ENCODE data around the gene SHROOM3.

SHROOM3 gene

DNA sequence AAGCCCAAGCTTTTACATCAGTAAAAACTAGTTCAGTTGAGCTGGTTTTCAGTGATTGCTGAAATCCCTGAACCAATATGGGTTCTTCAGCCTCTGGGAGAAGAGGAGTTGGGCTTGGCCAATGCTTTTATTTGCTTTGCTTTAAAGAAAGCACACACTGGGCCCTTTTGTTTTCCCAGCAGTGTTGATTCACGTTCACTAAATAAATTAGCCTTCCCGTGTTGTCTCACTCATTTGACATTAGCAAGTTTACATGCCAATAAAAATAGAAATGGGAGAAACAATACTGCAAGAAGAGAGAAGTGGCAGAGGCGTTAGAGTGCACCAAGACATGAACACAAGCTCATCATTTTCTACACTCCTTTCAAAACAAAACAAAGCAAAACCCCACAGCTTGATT lies 136.2 kb downstream of the SHROOM3 start:
- no peak for DNase-seq

DNA sequence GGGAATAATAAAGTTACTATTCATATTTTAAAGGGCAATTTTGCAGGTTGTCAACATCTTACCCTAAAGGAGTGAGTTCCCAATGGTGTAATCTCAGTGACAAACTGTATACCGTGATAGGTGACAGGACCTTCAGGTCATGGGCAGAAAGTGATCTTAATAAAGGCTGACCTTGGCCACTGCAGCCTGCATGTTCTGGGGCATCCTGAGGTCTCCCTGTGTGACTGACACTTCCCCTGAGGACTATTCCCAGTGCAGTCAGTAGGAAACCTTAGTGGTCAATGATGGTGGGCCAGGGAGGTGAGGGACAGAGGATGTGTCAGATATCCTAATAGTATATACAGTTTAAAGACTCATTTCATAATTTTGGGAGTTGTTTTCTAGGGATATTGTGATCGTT lies 137.2 kb downstream of the SHROOM3 start:
- no peak for DNase-seq

DNA sequence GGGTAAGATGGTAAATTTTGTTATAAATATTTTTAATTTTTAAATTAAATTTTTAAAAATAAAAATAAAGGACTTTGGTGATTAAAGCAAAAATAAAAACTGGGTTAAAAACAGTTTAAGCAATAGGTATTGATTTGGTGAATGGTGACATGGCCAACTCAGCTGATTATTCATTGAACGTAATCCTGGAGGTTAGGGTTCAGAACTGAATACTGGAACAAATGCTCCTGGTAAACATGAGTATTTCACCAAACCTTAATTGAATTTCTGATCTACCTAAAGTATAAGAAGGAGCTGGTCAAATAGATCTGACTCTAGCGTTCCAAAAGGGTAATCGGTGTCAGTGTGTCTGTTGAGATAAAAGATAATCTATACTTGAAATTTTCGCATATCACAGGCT lies 141.8 kb downstream of the SHROOM3 start:
- no peak for DNase-seq

DNA sequence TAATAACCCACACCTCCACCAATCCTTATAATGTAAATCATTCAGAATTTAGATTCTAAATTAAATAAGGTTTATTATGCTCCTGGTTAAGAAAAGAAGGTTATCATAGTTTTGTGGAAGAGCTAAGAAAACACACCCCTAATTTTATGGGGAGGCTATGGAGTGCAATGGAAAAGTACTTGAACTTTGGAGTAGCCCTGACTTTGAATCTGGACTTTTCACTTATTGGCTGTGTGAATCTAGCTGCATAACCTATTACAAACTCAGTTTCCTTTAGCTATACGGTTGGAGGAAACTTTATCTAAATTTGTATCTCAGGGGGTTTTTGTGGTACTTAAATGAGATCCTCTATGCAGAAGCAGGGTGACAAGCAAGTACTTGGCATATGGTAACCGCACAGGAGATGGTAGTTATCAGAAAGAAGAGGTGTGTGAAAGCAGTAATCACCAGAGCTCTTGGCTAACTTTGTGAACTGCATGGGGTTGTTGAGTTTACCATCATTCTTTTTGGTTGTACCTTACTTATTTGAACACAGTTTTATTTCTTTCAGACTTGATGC lies 143.1 kb downstream of the SHROOM3 start:
- no peak for DNase-seq

DNA sequence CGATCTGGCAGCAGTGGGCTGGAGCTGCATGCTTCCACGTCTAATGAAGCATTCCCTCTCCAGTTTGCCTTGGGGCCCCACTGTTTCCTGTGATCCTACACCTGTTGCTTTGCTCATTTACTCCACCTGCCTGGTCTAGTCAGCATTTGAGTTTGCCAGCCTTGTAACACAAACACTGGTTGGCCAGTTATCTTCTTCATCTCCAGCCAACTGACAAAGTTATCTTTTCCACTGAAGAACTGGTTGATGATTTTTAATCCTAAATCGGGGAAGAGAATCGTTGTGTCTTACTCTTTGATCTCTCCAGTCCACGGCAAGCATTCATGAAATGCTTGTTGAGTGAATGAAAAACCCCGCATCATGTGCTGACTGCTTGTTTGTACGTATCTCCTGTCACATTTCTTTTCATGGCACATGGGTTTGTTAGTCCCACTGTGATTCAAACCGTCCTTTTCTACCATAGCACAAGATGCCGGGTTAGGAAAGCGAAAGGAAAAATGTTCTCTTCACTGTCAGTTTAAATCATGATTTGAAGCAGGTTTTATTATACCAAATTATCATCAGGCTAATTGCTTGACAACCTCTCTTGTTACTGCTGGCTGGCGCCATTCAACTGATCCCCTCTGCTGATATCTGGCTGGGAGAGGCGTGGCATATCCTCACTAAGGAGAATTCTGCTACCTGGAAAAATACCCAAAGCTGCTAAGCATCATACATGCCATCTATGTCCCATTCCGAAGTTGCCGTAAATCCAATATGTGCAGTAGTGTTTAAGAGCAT lies 144.8 kb downstream of the SHROOM3 start:
- DNase-seq, result no peak

DNA sequence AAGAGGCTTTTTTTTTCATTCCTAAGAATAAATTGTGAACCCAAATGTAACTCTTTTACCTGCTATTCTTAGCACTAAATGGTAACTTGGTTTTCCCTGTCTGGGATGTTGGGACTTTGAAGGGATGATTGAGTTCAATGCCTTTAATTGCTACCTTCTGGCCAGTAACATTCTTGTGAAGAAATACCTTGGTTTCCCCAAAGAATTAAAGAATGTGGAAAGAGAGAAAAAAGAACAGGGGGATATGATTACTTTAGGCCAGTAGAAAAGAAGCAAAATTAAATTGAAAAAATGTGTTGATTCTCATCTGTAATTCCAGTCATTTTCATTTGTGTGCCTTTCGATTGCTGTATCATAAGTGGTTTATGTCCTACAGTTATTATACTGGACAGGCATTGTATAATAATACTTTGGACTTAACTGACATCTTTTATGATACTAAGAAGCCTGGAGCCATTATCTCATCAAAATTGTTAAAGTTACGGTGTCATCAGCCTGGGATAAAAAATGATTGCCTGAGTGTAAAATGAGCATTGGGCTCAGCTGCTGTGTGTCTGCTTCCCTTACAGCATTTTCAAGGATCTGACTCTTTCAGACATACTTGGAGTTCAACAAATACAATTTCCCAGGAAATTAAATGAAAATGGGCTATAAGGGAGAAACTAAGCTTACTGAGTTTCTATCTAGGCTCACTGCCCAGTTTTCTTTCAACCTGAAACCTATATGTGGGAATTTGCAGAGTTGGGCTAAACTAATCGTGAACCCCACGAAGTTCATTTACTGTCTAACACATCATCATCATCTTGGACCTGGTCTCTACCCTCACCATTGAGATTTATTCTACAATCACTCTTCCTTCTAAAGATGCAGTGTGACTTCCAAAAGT lies 146.3 kb downstream of the SHROOM3 start:
- no peak for DNase-seq

DNA sequence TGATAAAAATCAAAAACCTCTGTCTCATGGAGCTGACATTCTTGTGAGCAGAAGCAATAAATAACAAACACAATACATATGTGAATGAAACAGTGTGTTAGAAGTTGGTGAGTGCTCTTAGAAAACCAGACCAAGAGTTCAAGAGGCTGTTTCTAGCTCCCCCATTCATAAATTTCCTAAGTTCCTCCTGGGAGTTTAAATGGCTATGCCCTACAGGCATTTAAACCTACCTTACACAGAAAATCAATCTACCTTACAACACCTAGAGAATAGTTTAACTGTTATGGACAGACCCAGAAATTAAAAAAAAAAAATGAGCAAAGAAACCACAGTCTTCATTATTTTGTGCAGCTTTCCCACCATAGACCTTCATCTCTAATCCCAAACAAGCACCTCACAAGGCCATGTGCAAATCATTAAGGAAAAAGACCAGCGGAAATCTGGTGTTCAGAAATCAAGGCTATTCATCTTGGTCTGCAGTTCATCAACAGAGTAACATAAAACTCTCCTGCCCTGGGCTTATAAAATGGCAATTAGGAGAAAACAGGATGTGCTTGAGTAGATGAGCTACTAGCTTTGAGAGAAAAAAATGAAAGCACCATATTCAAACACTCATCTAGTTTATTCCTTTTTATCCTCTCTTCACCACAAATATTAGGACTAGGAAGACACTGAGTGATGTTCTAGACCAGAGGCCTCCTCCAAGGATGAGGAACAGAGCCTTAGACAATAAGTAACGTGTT lies 147.2 kb downstream of the SHROOM3 start:
- DNase-seq, result no peak

DNA sequence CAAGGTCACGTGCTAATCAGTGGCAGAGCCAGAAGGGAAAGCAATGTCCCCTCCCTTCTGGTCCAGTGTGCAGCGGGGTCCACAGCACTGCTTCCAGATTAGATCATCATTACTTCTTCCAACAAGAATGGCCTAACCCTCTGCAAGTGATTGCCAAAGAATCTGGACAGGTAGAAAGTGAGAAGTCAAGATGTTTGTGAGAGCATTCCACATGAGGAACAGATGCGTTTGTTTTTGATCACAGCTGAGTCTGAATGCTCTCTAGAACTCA lies 147.7 kb downstream of the SHROOM3 start:
- no peak for DNase-seq

DNA sequence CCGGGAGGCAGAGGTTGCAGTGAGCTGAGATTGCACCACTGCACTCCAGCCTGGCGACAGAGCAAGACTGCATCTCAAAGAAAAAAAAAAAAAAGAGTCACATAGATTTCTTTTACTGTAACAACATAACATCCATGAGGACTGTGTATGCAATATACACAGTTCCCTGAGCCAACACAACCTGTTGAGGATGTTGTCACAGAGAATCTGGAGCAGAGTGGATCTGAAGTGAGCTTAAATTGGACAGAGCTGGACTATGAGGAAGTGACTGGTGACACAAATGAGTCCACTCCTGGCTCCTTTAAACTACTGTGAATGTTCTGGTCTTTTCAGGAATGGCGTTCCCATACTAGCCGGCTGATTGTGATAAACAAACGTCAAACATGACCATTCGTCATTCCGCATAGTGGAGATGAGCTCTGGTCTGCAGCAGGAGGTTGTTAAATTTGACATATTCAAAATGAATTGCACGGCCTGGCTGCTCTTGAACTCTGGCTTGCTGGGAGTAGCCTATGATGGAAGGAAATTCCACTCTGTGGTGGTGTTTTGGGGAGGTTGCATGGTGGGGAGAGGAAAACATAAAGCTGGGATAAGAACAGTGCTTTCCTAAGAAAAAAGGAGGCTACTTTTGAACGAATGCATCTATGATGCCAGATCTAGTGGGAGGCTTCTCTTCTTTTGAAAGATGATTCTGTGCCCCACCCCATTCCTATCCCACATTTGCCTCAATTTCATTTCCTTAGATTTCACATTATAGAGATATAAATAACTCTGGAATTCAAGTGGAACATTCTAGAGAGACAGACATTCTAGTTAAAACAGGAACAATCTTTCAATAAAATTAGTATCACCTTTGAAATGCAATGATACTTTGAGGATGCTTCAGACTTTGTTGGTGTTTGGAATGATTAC lies 149.5 kb downstream of the SHROOM3 start:
- no peak for DNase-seq

DNA sequence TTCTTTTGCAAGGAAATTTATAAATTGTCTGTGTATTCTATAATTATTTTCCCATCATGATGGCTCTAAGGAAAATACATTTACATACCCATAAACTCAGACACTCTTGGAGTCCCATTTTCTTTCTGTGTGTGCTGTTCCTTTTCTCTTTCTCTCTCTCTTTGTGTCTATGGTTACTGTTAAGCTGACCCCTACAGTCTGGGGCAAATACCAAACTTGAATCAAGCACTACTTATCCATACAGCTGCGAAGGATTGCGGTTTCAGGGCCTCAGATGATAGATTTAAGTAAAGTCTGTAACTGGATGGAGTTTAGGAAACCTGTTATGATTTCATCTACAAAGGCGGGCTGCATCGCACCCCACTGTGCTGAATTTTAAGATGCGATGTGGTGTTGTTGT lies 150.2 kb downstream of the SHROOM3 start:
- no peak for DNase-seq

DNA sequence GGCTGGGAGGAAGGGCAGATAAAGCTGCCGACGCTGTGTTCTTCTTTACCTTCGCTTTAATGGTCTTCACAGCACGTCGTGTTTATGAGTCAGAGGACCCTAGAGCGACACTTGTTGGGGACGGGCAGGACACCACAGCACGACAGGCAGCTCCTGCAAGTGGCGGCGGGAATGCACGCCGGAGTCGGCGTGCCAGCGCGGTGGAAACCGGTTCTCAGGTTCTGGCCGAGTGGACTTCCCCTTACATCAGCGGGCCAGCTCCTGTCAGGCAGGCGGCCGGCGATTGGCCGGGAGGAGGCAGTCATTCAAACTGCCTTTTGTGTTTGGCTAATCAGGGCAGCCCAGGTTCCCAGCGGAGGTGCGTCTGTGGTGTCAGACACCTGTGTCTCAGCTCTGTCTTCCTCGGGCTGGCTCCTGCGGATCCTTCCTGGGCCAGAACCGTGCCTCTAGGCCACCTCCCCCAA lies 150.9 kb downstream of the SHROOM3 start:
- DNase-seq, result no peak

DNA sequence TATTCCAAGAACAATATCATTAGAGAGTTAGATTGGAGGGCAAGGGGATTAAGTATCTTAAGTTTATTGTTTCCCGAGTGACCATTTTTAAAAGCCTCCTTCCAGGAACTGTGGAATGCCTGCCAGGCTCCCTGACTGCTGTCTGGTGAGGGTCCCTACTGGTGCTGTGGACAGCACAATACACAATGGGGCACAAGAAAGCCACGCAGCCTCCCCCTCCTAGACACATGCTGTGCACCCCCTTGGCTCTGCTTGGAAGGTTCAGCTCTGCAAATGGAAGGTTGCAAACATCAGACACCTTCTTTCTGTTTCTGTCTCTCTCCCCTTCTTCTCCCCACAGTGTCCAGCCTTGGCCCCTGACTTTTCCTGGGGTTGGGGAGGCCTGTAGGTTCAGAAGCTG lies 153.2 kb downstream of the SHROOM3 start:
- no peak for DNase-seq

DNA sequence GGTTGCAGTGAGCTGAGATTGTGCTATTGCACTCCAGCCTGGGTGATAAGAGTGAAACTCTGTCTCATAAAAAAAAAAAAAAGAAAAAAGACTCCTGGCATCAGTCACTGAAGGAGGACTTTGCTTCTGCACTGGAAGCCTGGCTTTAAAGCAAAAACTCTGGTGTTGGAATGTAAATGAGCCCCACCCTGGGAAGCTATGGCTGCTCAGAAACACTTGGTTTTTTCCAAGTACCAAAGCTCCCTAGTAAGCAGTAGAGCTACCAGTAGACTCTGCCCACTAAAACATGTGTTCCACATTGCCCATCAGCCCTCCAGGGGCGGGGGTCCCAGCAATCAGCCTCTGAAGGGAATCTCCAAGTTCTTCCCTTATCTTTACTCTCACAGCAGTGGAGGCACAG lies 154.4 kb downstream of the SHROOM3 start:
- DNase-seq, result no peak

DNA sequence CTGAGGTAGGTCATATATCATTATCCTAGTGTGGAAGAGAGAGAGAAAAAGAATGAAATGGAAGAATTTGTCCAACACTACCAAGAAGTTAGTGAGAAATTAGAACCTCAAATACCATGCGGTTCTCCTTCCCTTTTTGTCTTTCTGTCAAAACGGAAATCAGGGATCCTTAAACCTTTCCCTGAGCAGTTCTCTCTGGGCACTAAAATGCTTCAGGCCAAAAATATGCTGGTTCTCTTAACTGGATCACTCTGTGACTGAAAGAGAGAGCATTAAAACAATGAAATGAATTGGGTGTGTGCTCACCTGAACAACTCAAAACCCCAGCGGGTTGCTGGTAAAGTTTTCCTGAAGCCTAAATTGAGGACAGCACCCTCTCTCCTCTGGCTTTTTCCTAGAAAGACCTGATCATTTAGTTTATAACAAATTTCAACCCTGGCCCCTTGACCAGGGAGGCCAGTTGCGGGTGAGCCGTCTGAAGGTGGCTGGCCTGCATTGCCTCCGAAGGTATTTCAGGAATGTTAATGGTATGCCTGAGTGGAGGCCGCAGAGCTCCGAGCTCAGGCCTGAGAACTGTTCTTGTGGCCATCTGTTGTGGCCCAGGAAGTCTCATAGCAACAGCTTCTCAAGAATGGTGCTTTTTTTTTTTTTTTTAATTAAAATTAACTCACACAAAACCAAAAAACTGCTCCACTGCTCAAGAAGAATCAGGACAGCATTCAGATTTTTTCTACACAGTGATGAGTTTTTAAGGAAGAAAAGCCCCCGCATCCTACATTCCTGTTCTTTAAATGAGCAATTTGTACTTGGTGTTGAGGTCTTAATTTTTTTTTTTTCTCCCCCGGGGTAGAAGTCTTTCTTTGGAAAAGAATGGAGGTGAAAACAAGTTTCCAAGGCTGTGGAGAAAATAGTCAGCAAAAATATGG lies 155.1 kb downstream of the SHROOM3 start:
- no peak for DNase-seq

DNA sequence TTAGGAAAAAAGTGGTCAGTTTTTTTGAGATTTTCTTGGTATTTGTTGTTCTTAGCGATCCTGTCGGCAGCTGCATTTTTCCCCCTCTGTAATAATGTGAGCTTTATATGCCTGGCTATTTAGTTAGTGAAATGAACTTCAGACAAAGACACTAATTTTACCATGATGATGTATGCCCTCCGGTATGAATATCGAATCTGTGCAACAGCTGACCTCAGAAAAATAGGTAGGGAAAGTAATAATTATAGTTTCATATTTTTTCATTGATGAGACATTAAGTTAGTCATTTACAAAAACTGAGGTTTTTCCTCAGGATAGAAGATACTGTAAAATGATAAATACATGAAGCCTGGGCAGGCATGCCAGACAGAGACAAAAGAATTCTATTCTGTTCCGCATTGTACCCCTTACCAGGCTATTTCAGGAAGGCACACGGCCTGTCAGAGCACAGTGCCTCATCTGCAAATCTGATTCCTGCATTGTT lies 155.8 kb downstream of the SHROOM3 start:
- no peak for DNase-seq

DNA sequence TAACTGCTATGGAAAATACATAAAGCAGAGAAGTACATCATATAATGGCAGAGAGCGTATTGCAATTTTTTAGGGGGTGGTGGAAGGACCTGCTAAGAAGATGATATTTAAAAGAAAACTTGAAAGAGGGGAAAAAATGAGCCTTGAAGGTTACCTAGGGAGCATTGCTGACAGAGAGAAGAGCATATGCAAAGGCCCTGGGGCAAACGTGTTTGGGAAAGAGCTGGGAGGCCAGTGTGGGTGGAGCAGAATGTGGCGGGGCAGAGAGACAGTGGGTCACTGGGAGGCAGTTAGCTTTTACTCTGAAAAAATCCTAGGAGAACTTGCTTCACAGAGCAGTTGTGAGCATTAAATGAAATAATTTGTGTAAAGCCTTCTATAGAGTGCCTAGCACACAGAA lies 157.0 kb downstream of the SHROOM3 start:
- DNase-seq, result no peak

DNA sequence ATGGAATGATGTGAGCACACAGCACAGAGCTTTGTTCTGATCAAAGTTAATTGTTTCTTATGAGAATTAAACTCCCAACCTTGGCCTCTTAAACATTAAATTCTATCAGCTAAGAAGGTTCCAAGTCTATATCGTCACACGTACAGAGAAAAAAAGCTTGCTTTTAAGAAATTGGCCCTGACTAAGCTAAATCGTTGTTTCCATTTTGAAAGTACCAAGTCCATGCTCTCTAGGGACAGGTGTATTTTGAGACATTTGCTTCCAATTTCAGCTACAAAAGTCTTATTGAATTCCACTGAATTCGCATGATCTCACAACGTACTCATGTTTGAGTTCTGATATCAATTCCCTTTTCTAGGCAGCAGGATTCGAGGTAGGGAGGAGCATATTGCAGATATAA lies 157.4 kb downstream of the SHROOM3 start:
- DNase-seq, result no peak

DNA sequence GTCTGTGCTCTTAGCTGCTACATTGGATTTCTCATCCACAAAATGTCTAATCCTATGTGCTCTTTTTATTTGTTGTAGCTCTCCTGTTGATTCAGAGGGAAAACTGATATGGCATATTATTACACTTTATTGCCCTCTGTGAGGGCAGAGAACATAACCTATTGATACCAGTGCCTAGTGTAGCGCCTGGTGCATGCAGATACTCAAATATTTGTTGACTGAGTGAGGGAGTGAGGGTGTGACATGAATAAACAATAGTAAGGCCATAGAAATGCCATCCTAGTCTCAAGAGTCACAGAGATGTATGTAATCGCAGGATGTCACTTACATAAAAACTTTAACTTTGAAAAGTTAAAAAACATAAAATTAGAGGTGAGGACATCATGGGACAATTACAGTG lies 159.1 kb downstream of the SHROOM3 start:
- no peak for DNase-seq

DNA sequence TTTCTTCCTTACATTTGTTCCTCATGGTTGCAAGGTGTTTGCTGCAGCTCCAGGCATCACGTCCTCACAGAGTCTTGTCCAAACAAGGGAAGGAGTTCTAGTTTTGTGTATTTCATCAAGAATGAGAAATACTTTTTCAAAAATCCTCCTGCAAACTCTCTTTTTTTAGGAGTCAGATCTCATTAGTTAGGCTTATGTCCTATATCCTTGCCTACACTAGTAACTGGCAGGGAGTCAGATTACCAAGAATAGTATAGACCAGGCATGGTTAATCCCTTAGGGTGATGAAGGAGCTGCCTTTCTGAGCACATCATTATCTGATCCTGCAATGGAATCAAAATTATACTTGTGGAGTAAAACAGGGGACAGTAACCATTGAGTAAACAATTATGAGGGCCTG lies 160.4 kb downstream of the SHROOM3 start:
- DNase-seq, result no peak

DNA sequence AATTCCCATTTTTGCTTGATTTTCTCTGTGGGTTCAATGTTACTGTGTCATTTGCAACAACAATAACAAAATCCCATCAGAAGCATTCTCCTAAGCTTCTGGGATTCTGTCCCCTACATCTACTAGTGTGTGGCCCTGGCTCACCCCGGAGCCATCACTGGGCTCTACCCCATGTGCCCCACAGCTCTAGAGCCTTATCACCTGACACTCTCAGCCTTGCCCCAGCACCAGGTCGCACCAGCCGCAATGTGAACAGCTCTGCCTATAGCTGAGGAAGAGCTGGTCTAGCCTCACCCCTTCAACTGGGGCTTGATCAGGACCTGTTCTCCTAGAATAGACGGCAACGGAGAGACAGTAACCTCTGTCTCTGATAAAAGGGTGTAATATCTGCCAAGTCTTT lies 161.7 kb downstream of the SHROOM3 start:
- DNase-seq, result no peak

DNA sequence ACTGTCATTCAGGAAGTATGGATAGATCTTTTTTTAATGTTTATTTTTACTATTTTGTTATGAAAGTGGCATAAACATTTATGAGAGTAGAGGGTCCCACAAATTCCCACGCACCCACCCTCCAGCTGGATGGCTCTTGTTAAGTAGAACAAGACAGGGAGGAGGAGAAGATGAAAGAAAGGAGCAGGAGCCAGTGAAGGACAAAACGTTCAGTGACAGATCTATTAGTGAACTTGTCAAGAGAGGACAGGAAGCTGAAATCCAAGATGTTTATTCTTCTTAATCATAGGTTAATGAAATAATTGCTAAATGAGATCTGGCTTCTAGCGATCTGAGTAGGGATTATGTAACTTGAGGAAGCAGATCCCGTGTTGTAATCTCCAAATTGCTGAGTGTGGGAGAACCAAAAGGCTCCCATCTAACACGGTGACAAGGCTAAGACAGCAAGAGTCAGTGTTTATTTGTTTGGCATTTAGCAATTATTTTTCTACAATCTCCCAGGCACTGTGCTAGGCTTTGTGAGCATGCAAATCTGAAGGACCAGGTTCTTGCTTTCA lies 162.5 kb downstream of the SHROOM3 start:
- no peak for DNase-seq

Measured in NK-92 treated with Interleukin-12 subunit alpha and Interleukin-12 subunit beta, amount 100 ng/mL, for 24 hours (cell line).